IMR-90 (cell line): ENCODE results near the gene CRISPLD2.

Experiments used
- CEBPB ChIP-seq: IDR thresholded peaks from 2 replicates; pipeline ENCODE4 v1.6.1; 2012; ENCODE audit warnings: low read depth, low read length, improper control_type of control experiment
- CTCF ChIP-seq: conservative IDR thresholded peaks from 2 replicates; pipeline ENCODE4 v1.5.1; 2012; ENCODE audit warnings: mild to moderate bottlenecking, low read depth, low read length, improper control_type of control experiment
- FOS ChIP-seq: fragments of 150-350 bp; IDR thresholded peaks from 2 replicates; pipeline ENCODE4 v1.6.1; 2016; ENCODE audit warnings: low read depth, low read length
- MAFK ChIP-seq: IDR thresholded peaks from 2 replicates; pipeline ENCODE4 v1.6.1; 2012; ENCODE audit warnings: low read depth, low read length, improper control_type of control experiment
- MXI1 ChIP-seq: IDR thresholded peaks from 2 replicates; pipeline ENCODE4 v1.6.1; 2012; ENCODE audit warnings: low read depth, mild to moderate bottlenecking, low read length, moderate library complexity, borderline replicate concordance
- NFE2L2 ChIP-seq: fragments of 150-350 bp; IDR thresholded peaks from 2 replicates; pipeline ENCODE4 v1.6.1; 2016; ENCODE audit warnings: low read depth, mild to moderate bottlenecking, low read length
- POLR2A ChIP-seq: IDR thresholded peaks from 2 replicates; pipeline ENCODE4 v1.6.1; 2012; ENCODE audit warnings: mild to moderate bottlenecking, low read depth, low read length
- RAD21 ChIP-seq: IDR thresholded peaks from 2 replicates; pipeline ENCODE4 v1.6.1; 2012; ENCODE audit warnings: low read length, improper control_type of control experiment
- RCOR1 ChIP-seq: IDR thresholded peaks from 2 replicates; pipeline ENCODE4 v1.6.1; 2012; ENCODE audit warnings: mild to moderate bottlenecking, low read length, improper control_type of control experiment; ENCODE audit not compliant: insufficient replicate concordance
- RFX5 ChIP-seq: IDR thresholded peaks from 2 replicates; pipeline ENCODE4 v1.8.0; 2012; ENCODE audit warnings: low read depth, mild to moderate bottlenecking, low read length, moderate library complexity

- no peak for TF ChIP-seq CTCF
- no peak for TF ChIP-seq POLR2A
- no peak for TF ChIP-seq RFX5
- no peak for TF ChIP-seq FOS
- TF ChIP-seq MXI1, result no peak
- TF ChIP-seq CEBPB, result no peak
- TF ChIP-seq RAD21, result no peak
- TF ChIP-seq RCOR1, result no peak
- no peak for TF ChIP-seq MAFK
- no peak for TF ChIP-seq NFE2L2
These were observed 135.6 kb downstream of the CRISPLD2 start for GRCh38 chr16:84955427-84955826.
